K562 (cell line): ENCODE data around the gene RXFP1.

Experiments used
- EGR1 ChIP-seq: fragments of 450-650 bp; conservative IDR thresholded peaks from 2 replicates; pipeline ENCODE4 v1.6.1; 2017; ENCODE audit warnings: mild to moderate bottlenecking
- SIN3B ChIP-seq: fragments of 450-650 bp; IDR thresholded peaks from 2 replicates; pipeline ENCODE4 v1.6.1; 2017; ENCODE audit warnings: low read depth, mild to moderate bottlenecking, moderate library complexity
- YY1 ChIP-seq, 3 experiments: IDR thresholded peaks; 2 replicates each; pipeline ENCODE4 v1.6.1; 2011; ENCODE audit warnings: low read length in 2 of 3, mild to moderate bottlenecking in 2 of 3, moderate library complexity in 2 of 3, borderline replicate concordance in 1 of 3, control low read depth in 1 of 3, low read depth in 1 of 3; ENCODE audit not compliant: insufficient read depth in 3 of 3, insufficient replicate concordance in 2 of 3, control insufficient read depth in 1 of 3, insufficient read length in 1 of 3; ENCODE audit errors: extremely low read depth in 1 of 3
- ZBTB17 ChIP-seq: fragments of 450-650 bp; formaldehyde crosslinking; IDR thresholded peaks from 2 replicates; pipeline ENCODE4 v1.4.0; 2020; ENCODE audit warnings: mild to moderate bottlenecking
- ZFX ChIP-seq: sonication (generic); formaldehyde crosslinking; IDR thresholded peaks from 2 replicates; pipeline ENCODE4 v1.8.0; 2022; ENCODE audit warnings: mild to moderate bottlenecking, missing genetic modification reagents, moderate library complexity

DNA sequence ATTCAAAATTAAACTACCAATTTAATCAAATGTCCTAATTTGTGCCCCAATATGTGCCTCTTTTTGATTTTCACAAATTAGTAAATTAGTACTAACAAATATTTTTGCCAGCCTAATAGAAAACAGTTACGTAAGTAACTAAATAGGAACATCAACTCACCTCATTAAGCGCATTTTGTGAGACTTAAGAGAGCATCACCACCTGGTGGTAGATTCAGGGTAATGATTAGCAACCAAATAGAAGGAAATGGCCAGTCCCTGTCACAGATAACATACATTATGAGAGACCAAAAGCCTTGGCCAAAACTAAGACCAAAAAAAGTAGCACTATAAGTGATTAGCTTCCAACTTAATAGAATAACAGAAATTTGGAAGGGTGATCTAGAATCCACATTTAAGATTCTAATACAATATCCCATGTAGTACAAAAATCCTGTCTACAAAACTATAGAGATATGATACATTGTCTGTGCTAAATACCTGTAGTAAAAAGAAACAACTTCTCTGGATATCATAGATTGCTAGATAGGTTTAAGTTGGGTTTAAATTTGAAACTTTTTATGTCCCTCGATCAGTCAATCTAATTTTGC is 103.3 kb downstream of the RXFP1 start:
- no peak for TF ChIP-seq ZBTB17
- no peak for TF ChIP-seq EGR1
- no peak for TF ChIP-seq SIN3B
- TF ChIP-seq ZFX (CRISPR knock-in tag): no peak
- TF ChIP-seq YY1 (IDR thresholded peaks at IDR 0.05; ENCODE audit: borderline replicate concordance in 1 of 3, control insufficient read depth in 1 of 3, extremely low read depth in 1 of 3, insufficient read depth in 3 of 3, insufficient read length in 1 of 3, insufficient replicate concordance in 2 of 3, low read depth in 1 of 3, low read length in 2 of 3): no peak
